ENCODE measurements around the gene TMEM40.

DNA sequence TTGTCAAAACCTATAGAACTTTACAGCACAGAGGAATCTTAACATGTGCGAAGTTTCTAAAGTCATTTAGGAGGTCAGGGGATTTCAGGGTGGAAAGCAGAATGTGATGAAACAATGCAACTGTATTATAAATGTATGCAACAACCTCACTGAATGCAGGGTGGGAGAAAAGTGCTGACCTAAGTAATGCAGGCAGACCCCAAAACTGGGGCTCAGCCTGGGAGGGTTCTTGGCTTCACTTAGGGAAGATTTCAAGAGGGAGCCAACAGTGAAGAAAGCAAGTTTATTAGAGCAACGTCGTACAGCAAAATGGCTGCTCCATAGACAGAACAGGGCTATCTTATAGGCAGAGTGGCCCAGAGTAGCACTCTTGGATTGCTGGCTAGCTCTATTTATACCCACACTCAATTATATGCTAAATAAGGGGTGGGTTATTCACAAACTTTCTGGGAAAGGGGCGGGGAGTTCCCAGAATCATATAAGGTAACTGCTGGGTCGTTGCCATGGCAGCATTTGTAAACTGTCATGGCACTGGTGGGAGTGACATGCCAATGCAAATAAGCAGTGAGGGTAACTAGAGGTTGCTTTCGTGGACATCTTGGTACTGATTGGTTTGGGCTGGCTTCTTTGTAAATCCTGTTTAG lies 23.2 kb upstream of the TMEM40 start:
- TF ChIP-seq GATA3 (IDR thresholded peaks at IDR 0.05; ENCODE audit: low read depth, low read length): no peak
- no peak for TF ChIP-seq GATA2 (IDR thresholded peaks at IDR 0.05; ENCODE audit: low read depth, low read length)
